ENCODE data around the gene F13A1.

F13A1 gene

DNA sequence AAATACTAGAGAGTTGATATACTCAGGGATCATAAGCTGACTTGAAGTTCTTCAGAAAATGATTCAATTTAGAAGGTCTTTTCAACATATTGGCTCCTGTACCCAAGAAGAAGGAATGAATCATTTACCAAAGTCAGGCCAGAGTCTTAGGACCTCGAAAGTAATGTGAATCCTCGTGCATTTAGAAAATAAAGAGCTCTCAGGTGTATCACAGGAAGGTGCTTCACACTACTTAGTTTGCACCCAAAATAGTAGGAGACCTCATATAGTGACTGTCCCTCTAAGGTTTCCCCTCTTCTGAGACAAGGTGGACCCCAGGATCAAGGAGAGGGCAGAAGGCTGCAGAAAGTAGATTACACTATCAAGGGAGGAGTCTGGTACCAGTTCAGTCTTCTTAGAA lies 71.8 kb downstream of the F13A1 start:
- Histone ChIP-seq H3K9ac (no peak overlapping the region), H3K27me3 (no peaks in the 10 kb centered on the region), H3K36me3 (peaks cover 0 to 95% (median 0%) of the 10 kb centered on the region in 11 experiments; a peak in 4 of 22 replicates), H3K4me3 (no peak overlapping the region), H3K9me3 (replicated peaks in 1 of 11) (no peaks in the 10 kb centered on the region), H3K27ac (no peak overlapping the region), H4K20me1 (peaks cover 0 to 100% (median 0%) of the 10 kb centered on the region in 11 experiments; a peak in 3 of 22 replicates), H3K4me1 (peaks cover 8 to 32% (median 11%) of the 10 kb centered on the region in 10 experiments; a peak in 19 of 20 replicates), H3K4me2 (no peak overlapping the region)
- TF ChIP-seq Cebpa-rat (IDR thresholded peaks at IDR 0.05): no peak

DNA sequence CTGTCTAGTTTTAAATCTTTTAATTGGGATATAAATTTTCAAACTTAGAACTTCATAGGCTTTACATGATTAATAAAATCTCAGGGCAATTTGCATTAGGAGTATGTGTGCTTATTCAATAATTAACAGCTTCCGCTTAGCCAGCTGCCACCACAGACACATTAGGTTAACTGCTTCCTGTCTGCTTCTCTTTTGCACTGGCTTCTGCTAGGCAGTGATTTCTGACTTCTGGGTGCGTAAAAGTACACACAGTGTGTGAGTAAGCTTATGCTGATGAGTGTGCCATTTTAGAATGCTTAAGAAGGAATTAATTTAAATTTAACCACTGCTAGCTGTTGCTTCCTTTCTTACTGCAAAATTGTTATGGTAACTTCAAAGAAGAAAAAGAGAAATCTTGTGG lies 73.9 kb downstream of the F13A1 start:
- Histone ChIP-seq H3K27me3 (no peaks in the 10 kb centered on the region), H3K4me1 (peaks cover 8 to 26% (median 11%) of the 10 kb centered on the region in 10 experiments; a peak in 19 of 20 replicates), H3K9me3 (replicated peaks in 1 of 11) (no peaks in the 10 kb centered on the region), H3K4me3 (no peak overlapping the region), H3K27ac (no peak overlapping the region), H4K20me1 (peaks cover 0 to 100% (median 0%) of the 10 kb centered on the region in 11 experiments; a peak in 3 of 22 replicates), H3K36me3 (peaks cover 0 to 100% (median 0%) of the 10 kb centered on the region in 11 experiments; a peak in 4 of 22 replicates), H3K9ac (no peak overlapping the region), H3K4me2 (peak overlapping the region in 10 of 11 experiments; percentile 14 to 58 (median 45); a peak in 19 of 22 replicates)
- TF ChIP-seq Cebpa-rat (IDR thresholded peaks at IDR 0.05): no peak

DNA sequence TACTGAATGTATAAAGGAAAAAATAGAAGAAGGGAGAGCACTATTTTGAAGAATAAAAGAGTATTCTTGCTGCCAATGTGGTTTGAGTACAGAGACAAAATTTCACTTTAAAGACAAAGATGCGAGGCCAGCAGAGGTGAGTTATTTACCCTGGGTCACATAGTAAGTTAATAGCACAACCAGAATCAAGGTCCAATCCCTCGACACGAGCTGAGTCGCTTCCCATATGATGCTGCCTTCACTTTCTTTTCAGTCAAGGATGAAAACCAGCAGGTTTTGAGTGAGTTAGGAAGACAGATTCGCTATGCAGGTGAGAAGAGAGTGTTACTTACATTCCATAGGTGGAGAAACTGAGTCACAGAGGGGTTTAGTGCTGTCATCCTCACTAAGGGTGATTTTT lies 75.8 kb downstream of the F13A1 start:
- H3K27me3 ChIP-seq: no peaks in the 10 kb centered on the region
- no peak for TF ChIP-seq Cebpa-rat (IDR thresholded peaks at IDR 0.05)

DNA sequence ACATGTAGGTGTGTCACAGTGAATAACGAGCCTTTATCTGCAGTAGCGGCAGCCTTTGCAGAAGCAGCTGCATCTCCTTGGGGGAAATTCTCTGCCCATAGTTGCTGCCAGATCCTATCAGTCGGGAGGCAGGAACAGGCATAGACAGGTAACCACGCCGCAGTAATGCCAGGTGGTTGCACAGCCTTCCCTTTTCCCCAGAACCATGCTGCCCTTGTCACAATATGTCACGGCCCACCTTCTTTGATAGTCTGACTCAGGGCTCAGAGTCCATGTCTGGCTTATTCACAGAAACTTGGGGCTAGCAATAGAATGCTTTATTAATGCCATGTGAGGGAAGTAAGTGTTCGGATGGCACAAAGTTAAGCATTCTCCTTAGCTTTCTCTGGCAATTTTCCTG lies 76.6 kb downstream of the F13A1 start:
- Histone ChIP-seq H3K27ac (no peak overlapping the region), H3K4me2 (no peak overlapping the region), H4K20me1 (peaks cover 0 to 100% (median 0%) of the 10 kb centered on the region in 11 experiments; a peak in 3 of 22 replicates), H3K4me1 (peaks cover 8 to 25% (median 11%) of the 10 kb centered on the region in 10 experiments; a peak in 19 of 20 replicates), H3K4me3 (no peak overlapping the region), H3K9ac (no peak overlapping the region), H3K9me3 (replicated peaks in 1 of 11) (no peaks in the 10 kb centered on the region), H3K27me3 (no peaks in the 10 kb centered on the region), H3K36me3 (peaks cover 0 to 100% (median 0%) of the 10 kb centered on the region in 11 experiments; a peak in 4 of 22 replicates)
- no peak for TF ChIP-seq Cebpa-rat (IDR thresholded peaks at IDR 0.05)

More for the DNA sequence above, 75.8 kb downstream of the F13A1 start:
- Histone ChIP-seq H4K20me1 (peaks cover 0 to 100% (median 0%) of the 10 kb centered on the region in 11 experiments; a peak in 3 of 22 replicates), H3K27ac (no peak overlapping the region), H3K4me2 (no peak overlapping the region), H3K4me1 (peaks cover 8 to 26% (median 11%) of the 10 kb centered on the region in 10 experiments; a peak in 19 of 20 replicates), H3K9me3 (replicated peaks in 1 of 11) (no peaks in the 10 kb centered on the region), H3K4me3 (no peak overlapping the region), H3K36me3 (peaks cover 0 to 100% (median 0%) of the 10 kb centered on the region in 11 experiments; a peak in 4 of 22 replicates), H3K9ac (no peak overlapping the region)

DNA sequence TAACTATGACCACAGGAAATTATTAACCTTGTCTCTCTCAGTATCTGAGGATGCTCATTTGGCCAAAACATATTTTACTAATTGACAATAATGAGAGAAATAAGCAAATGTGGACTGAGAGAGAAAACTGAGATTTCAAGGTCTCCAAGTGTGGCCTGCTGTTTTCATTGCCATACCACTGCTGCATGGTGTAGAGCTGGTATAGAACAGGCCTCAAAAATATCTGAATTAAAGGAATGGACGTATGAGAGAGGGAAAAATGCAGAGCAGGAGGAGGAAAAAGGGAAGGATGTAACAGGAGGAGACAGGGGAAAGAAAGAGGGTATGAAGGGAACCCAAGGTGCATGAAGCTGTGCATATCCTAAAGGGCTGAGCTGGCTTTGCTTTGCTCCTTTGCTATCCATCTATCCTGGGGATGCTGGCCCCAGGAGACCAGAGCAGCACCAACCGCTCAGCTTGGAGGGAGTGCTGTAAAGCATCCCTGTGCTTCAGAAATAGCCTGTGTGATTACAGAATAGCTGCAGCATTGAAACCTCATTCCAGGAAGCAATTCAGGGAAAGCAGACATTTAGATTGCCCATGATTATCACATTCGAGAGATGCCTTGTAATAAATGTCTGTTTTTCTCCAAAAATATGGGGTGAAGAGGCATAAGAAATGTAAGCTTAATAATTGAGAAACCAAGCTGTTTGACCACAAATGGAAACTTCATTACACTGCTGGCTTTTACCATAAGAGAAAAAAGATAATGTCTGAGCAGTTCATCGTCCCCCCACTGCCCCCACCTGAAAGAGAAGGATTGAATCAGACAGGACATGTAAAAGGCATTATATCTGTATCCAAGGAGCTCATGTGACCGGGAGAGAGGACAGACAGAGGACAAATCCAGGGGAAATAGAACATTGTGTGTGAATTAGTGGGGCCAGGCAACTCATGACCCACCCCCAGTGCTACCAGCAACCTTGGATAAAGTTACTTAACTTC lies 80.6 kb downstream of the F13A1 start:
- H3K27me3 ChIP-seq: no peaks in the 10 kb centered on the region
- no peak overlapping the region for H3K4me3 ChIP-seq
- no peak overlapping the region for H3K27ac ChIP-seq
- peaks cover 0 to 96% (median 0%) of the 10 kb centered on the region in 11 experiments; a peak in 4 of 22 replicates for H3K36me3 ChIP-seq
- TF ChIP-seq Cebpa-rat (IDR thresholded peaks at IDR 0.05): no peak
- no peak overlapping the region for H3K4me2 ChIP-seq
- H3K4me1 ChIP-seq: peaks cover 0 to 9% (median 5%) of the 10 kb centered on the region in 10 experiments; a peak in 9 of 20 replicates
- H4K20me1 ChIP-seq: peaks cover 0 to 100% (median 0%) of the 10 kb centered on the region in 11 experiments; a peak in 3 of 22 replicates
- no peaks in the 10 kb centered on the region for H3K9me3 ChIP-seq (replicated peaks in 1 of 11)
- no peak overlapping the region for H3K9ac ChIP-seq

DNA sequence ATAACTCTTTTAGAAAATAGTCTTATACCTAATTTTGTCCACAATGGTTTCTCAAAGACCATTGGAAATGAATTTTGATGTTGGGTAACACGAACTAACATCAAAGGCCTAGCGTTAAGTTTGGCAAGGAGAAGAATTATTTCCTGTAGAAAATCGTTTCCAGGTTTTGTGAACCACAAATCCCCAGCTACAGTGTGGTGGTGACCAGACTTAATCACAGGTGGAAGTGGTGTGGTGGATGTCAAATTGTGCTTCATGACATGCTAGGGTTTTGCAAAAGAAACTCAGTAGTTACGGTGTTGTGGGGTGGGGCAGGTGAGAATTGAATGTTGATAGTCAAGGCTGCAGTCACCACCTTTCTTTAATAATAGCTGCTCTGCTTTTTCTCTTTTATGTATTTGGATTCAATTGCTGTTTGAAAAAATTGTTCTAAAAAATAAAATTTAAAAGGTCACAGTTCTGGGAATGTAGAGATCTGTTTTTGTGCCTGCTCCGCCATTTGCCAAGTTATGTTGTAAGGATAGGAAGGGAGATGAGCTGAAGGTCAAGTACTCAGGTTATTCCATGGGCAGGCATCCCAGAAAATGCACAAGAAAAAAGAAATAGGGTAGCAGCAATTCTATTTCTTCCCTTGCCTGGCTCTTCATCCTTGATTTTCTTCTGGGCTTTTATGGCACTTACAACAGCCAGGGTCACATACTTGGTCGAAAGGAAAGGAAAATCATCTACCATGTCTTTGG lies 83.6 kb downstream of the F13A1 start:
- peak overlapping the region in 8 of 11 experiments; percentile 5 to 56 (median 36); a peak in 14 of 22 replicates for H3K4me2 ChIP-seq
- no peak overlapping the region for H3K27ac ChIP-seq
- no peaks in the 10 kb centered on the region for H3K9me3 ChIP-seq (replicated peaks in 1 of 11)
- peaks cover 0 to 100% (median 0%) of the 10 kb centered on the region in 11 experiments; a peak in 3 of 22 replicates for H4K20me1 ChIP-seq
- no peaks in the 10 kb centered on the region for H3K27me3 ChIP-seq
- no peak overlapping the region for H3K4me3 ChIP-seq
- peaks cover 0 to 93% (median 0%) of the 10 kb centered on the region in 11 experiments; a peak in 3 of 22 replicates for H3K36me3 ChIP-seq
- peaks cover 0 to 9% (median 5%) of the 10 kb centered on the region in 10 experiments; a peak in 10 of 20 replicates for H3K4me1 ChIP-seq
- TF ChIP-seq Cebpa-rat (IDR thresholded peaks at IDR 0.05): no peak
- H3K9ac ChIP-seq: no peak overlapping the region

DNA sequence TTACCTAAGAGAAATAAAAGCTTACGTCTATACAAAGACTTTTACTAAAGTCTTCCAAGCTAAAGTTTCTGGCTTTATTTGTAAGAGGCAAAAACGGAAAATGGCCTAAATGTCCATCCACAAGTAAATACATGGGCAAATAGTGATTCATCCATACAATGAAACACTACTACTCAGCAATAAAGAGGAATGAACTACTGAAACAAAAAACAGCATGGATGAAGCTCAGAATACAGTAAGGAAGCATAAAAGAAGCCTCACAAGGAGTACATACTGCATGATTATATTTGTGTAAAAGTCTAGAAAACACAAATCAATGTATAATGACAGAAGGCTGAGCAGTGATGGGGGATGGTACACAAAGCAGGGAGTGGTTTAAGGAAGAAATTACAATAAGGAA lies 84.7 kb downstream of the F13A1 start:
- H3K27ac ChIP-seq: no peak overlapping the region
- H3K4me1 ChIP-seq: peaks cover 0 to 9% (median 5%) of the 10 kb centered on the region in 10 experiments; a peak in 10 of 20 replicates
- peaks cover 0 to 92% (median 0%) of the 10 kb centered on the region in 11 experiments; a peak in 3 of 22 replicates for H3K36me3 ChIP-seq
- no peaks in the 10 kb centered on the region for H3K27me3 ChIP-seq
- H3K4me3 ChIP-seq: no peak overlapping the region
- H3K4me2 ChIP-seq: no peak overlapping the region
- H3K9me3 ChIP-seq (replicated peaks in 1 of 11): no peaks in the 10 kb centered on the region
- H3K9ac ChIP-seq: no peak overlapping the region
- H4K20me1 ChIP-seq: peaks cover 0 to 100% (median 0%) of the 10 kb centered on the region in 11 experiments; a peak in 3 of 22 replicates
- TF ChIP-seq Cebpa-rat (IDR thresholded peaks at IDR 0.05): no peak

DNA sequence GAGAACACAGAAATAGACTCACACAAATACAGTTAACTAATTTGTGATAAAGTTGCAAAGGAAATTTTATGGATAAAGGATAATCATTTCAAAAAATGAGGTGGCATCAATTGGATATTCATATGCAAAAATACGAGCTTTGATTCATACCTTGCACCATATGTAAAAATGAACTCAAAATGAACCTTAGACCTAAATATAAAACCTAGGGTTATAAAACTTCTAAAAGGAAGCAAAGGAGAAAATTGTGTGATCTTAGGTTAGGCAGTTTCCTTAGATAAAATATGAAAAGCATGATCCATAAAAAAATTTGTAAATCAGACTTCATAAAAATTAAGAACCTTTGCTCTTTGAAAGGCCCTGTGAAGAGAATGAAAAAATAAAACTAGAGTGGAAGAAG lies 85.5 kb downstream of the F13A1 start:
- no peak for TF ChIP-seq Cebpa-rat (IDR thresholded peaks at IDR 0.05)
- no peak overlapping the region for H3K4me3 ChIP-seq
- H3K9ac ChIP-seq: no peak overlapping the region
- no peak overlapping the region for H3K27ac ChIP-seq
- no peak overlapping the region for H3K4me2 ChIP-seq
- H3K9me3 ChIP-seq (replicated peaks in 1 of 11): 0 out of 22 replicates have a peak, but pooled peaks cover 0 to 2% (median 0%) of the 10 kb centered on the region in 11 experiments
- peaks cover 0 to 14% (median 5%) of the 10 kb centered on the region in 10 experiments; a peak in 11 of 20 replicates for H3K4me1 ChIP-seq
- peaks cover 0 to 100% (median 0%) of the 10 kb centered on the region in 11 experiments; a peak in 3 of 22 replicates for H4K20me1 ChIP-seq
- peaks cover 0 to 92% (median 0%) of the 10 kb centered on the region in 11 experiments; a peak in 4 of 22 replicates for H3K36me3 ChIP-seq
- H3K27me3 ChIP-seq: no peaks in the 10 kb centered on the region

Measured in BLaER1 treated with 17β-estradiol and CSF1 and Interleukin-3, amounts not matched to agents 10 nM and 100 nM (cell line).